Osteoblast (primary cell): ENCODE data around the gene FNIP2. TPM values are rescaled to one million over a fixed set of nuclear protein-coding genes. Genes with fewer than 3 reads are reported as not detected.
"Not testable (repeated sequence)": the region's sequence is repeated elsewhere in the genome, so short reads cannot be mapped to it uniquely, and the experiment has no call there.

Experiments used
- DNase-seq: peaks from one replicate; pipeline ENCODE4 v3.0.0; 2011; ENCODE audit warnings: low spot score, mixed read lengths; ENCODE audit not compliant: insufficient read length; ENCODE audit errors: missing footprints
- H2AFZ ChIP-seq: 2 replicates; pipeline ENCODE4 v1.6.0; 2011; ENCODE audit warnings: mild to moderate bottlenecking, low read length
- H3K27ac ChIP-seq: 2 replicates; pipeline ENCODE4 v1.5.1; 2011; ENCODE audit warnings: mild to moderate bottlenecking, low read depth, low read length, moderate library complexity
- H3K27me3 ChIP-seq: 2 replicates; pipeline ENCODE4 v1.6.0; 2012; ENCODE audit warnings: mild to moderate bottlenecking, control low read depth, inconsistent platforms, low read length, moderate library complexity; ENCODE audit not compliant: insufficient read depth
- H3K36me3 ChIP-seq: 2 replicates; pipeline ENCODE4 v1.5.1; 2011; ENCODE audit warnings: mild to moderate bottlenecking, low read length, control low read depth, moderate library complexity; ENCODE audit not compliant: insufficient read depth
- H3K4me1 ChIP-seq: 2 replicates; pipeline ENCODE4 v1.5.1; 2011; ENCODE audit warnings: mild to moderate bottlenecking, low read length, control low read depth, moderate library complexity; ENCODE audit not compliant: insufficient read depth
- H3K4me2 ChIP-seq: 2 replicates; pipeline ENCODE4 v1.6.0; 2011; ENCODE audit warnings: mild to moderate bottlenecking, low read length; ENCODE audit not compliant: insufficient read depth
- H3K4me3 ChIP-seq: fragments of 200-600 bp; sonication (generic); 3 replicates; pipeline ENCODE4 v1.5.1; 2012; ENCODE audit warnings: mild to moderate bottlenecking, low read length, inconsistent platforms; ENCODE audit not compliant: insufficient read depth
- H3K79me2 ChIP-seq: 2 replicates; pipeline ENCODE4 v1.6.0; 2012; ENCODE audit warnings: mild to moderate bottlenecking, low read length, control low read depth, inconsistent platforms; ENCODE audit not compliant: insufficient read depth
- H3K9me3 ChIP-seq: 2 replicates; pipeline ENCODE4 v1.5.1; 2011; ENCODE audit warnings: low read depth, low read length, control low read depth
- H4K20me1 ChIP-seq: 2 replicates; pipeline ENCODE4 v1.6.0; 2012; ENCODE audit warnings: mild to moderate bottlenecking, low read length, control low read depth; ENCODE audit not compliant: insufficient read depth
- CTCF ChIP-seq: IDR thresholded peaks from 2 replicates; pipeline ENCODE4 v1.5.1; 2011; ENCODE audit warnings: mild to moderate bottlenecking, low read depth, low read length, moderate library complexity; ENCODE audit errors: extremely low read depth
- total RNA-seq: library from RNA; depleted of rRNA; stranded (reverse); fragments of >200 nt; gene quantifications from 2 replicates; pipeline ENCODE4 v1.2.3, GENCODE V29; 2012

FNIP2 gene
- total RNA-seq, 1 donor: 78.9 TPM

GRCh38 chr4:158873795-158874401, 105.1 kb downstream of the FNIP2 start:
- peaks cover 2% of the 10 kb centered on the region for H3K79me2 ChIP-seq
- H3K36me3 ChIP-seq: peaks cover 17% of the 10 kb centered on the region
- no peaks in the 10 kb centered on the region for H3K27me3 ChIP-seq
- H4K20me1 ChIP-seq: peaks cover 8% of the 10 kb centered on the region
- peaks cover 18% of the 10 kb centered on the region for H3K4me1 ChIP-seq
- peak overlapping the region; percentile 72 for H3K4me2 ChIP-seq
- H3K4me3 ChIP-seq: no peak overlapping the region
- H3K27ac ChIP-seq: peak overlapping the region; percentile 71
- H3K9me3 ChIP-seq: no peaks in the 10 kb centered on the region
- H2AFZ ChIP-seq: no peak overlapping the region
- peak; percentile 81 for DNase-seq
- TF ChIP-seq CTCF: no peak

- H3K27me3 ChIP-seq: no peaks in the 10 kb centered on the region
- TF ChIP-seq CTCF: no peak
- peaks cover 18% of the 10 kb centered on the region for H3K4me1 ChIP-seq
- H3K79me2 ChIP-seq: peaks cover 2% of the 10 kb centered on the region
- no peak overlapping the region for H3K27ac ChIP-seq
- no peaks in the 10 kb centered on the region for H3K9me3 ChIP-seq
- H3K4me2 ChIP-seq: no peak overlapping the region
- H3K36me3 ChIP-seq: peaks cover 17% of the 10 kb centered on the region
- H3K4me3 ChIP-seq: no peak overlapping the region
- peaks cover 8% of the 10 kb centered on the region for H4K20me1 ChIP-seq
- no peak overlapping the region for H2AFZ ChIP-seq
- DNase-seq: no peak
These were observed 106.2 kb downstream of the FNIP2 start for GRCh38 chr4:158875026-158875425.

GRCh38 chr4:158875455-158875854, 106.6 kb downstream of the FNIP2 start:
- Histone ChIP-seq H3K27ac (no peak overlapping the region), H2AFZ (no peak overlapping the region), H3K9me3 (no peaks in the 10 kb centered on the region), H3K4me2 (no peak overlapping the region), H3K79me2 (peaks cover 1% of the 10 kb centered on the region), H3K4me1 (peaks cover 18% of the 10 kb centered on the region), H3K4me3 (no peak overlapping the region), H3K27me3 (no peaks in the 10 kb centered on the region), H4K20me1 (peaks cover 8% of the 10 kb centered on the region), H3K36me3 (peaks cover 12% of the 10 kb centered on the region)
- TF ChIP-seq CTCF: no peak
- DNase-seq: no peak

GRCh38 chr4:158877069-158877468, 108.2 kb downstream of the FNIP2 start:
- no peak overlapping the region for H3K4me2 ChIP-seq
- no peak for DNase-seq
- H3K9me3 ChIP-seq: no peaks in the 10 kb centered on the region

GRCh38 chr4:158882142-158882541, 113.3 kb downstream of the FNIP2 start:
- not testable (repeated sequence) for H3K27ac ChIP-seq, H3K36me3 ChIP-seq

More at GRCh38 chr4:158877069-158877468, 108.2 kb downstream of the FNIP2 start:
- H3K79me2 ChIP-seq: no peaks in the 10 kb centered on the region
- H3K36me3 ChIP-seq: peaks cover 12% of the 10 kb centered on the region
- peaks cover 8% of the 10 kb centered on the region for H4K20me1 ChIP-seq
- no peak for TF ChIP-seq CTCF
- H3K4me1 ChIP-seq: peaks cover 18% of the 10 kb centered on the region
- no peak overlapping the region for H3K4me3 ChIP-seq
- no peaks in the 10 kb centered on the region for H3K27me3 ChIP-seq
- no peak overlapping the region for H2AFZ ChIP-seq
- no peak overlapping the region for H3K27ac ChIP-seq

More at GRCh38 chr4:158882142-158882541, 113.3 kb downstream of the FNIP2 start:
- H3K27me3 ChIP-seq, DNase-seq, H3K4me1 ChIP-seq, H2AFZ ChIP-seq, H4K20me1 ChIP-seq, H3K4me3 ChIP-seq, H3K79me2 ChIP-seq, H3K9me3 ChIP-seq, H3K4me2 ChIP-seq: not testable (repeated sequence)
